CD4-positive, alpha-beta T cell (primary cell): ENCODE measurements around the gene PLA2G7. TPM values are rescaled to one million over a fixed set of nuclear protein-coding genes. Genes with fewer than 3 reads are reported as not detected.

Experiments used
- ATAC-seq: fragments of 200-7000 bp; cut with Tn5 transposase; one replicate; pipeline ENCODE4 v1.10.0; 2022; ENCODE audit warnings: mild to moderate bottlenecking; ENCODE audit not compliant: poor library complexity
- CTCF ChIA-PET: fragments of 350-600 bp; sonication (Branson Sonifier 250); formaldehyde crosslinking; loops from one replicate; lab custom pipeline; 2021; ENCODE audit warnings: antibody characterized with exemption, inconsistent platforms; lab: Charles Lee
- POLR2A ChIA-PET: fragments of 350-600 bp; sonication (Branson Sonifier 250); formaldehyde crosslinking; loops from one replicate; lab custom pipeline; 2021; ENCODE audit warnings: antibody characterized with exemption, inconsistent platforms; lab: Charles Lee
- DNase-seq, 14 experiments: peaks; one replicate each; pipeline ENCODE4 v3.0.0-alpha.2; 2013 to 2020; ENCODE audit warnings: mixed read lengths in 2 of 14
- H3K27ac ChIP-seq, 2 donors: one replicate each; pipeline versions ENCODE4 v1.5.1 to v1.7.0; 2013; ENCODE audit warnings: low read length in 2 of 2, low read depth in 1 of 2, mild to moderate bottlenecking in 1 of 2
- H3K27me3 ChIP-seq, 2 experiments: 1 replicate in 1 of 2; 2 replicates in 1 of 2; pipeline versions ENCODE4 v1.6.1 to v1.7.0; 2013; ENCODE audit warnings: low read length in 2 of 2, control low read depth in 1 of 2, mild to moderate bottlenecking in 1 of 2, moderate library complexity in 1 of 2; ENCODE audit not compliant: insufficient read depth in 2 of 2, control insufficient read depth in 1 of 2
- H3K36me3 ChIP-seq: one replicate; pipeline ENCODE4 v1.6.1; 2013; ENCODE audit warnings: low read length, control low read depth; ENCODE audit not compliant: insufficient read depth
- H3K4me1 ChIP-seq: one replicate; pipeline ENCODE4 v1.6.1; 2013; ENCODE audit warnings: low read length, control low read depth; ENCODE audit not compliant: insufficient read depth
- H3K4me3 ChIP-seq: one replicate; pipeline ENCODE4 v1.5.1; 2013; ENCODE audit warnings: mild to moderate bottlenecking, low read length, moderate library complexity
- H3K9me3 ChIP-seq, 2 experiments: 1 replicate in 1 of 2; 2 replicates in 1 of 2; pipeline versions ENCODE4 v1.6.1 to v1.7.0; 2013; ENCODE audit warnings: low read length in 2 of 2, mild to moderate bottlenecking in 2 of 2, control low read depth in 1 of 2, moderate library complexity in 1 of 2; ENCODE audit not compliant: control insufficient read depth in 1 of 2, insufficient read depth in 1 of 2
- H3K27ac Mint-ChIP-seq: one replicate; pipeline ENCODE4 v1.8.0; 2020; ENCODE audit warnings: mixed read lengths
- H3K27me3 Mint-ChIP-seq: one replicate; pipeline ENCODE4 v1.8.0; 2021; ENCODE audit warnings: mixed read lengths
- H3K36me3 Mint-ChIP-seq: one replicate; pipeline ENCODE4 v1.8.0; 2021; ENCODE audit warnings: low read depth, mixed read lengths
- H3K4me1 Mint-ChIP-seq: one replicate; pipeline ENCODE4 v1.8.0; 2021; ENCODE audit warnings: low read depth, mixed read lengths
- H3K4me3 Mint-ChIP-seq: one replicate; pipeline ENCODE4 v1.8.0; 2020; ENCODE audit warnings: mild to moderate bottlenecking, mixed read lengths
- H3K9me3 Mint-ChIP-seq: one replicate; pipeline ENCODE4 v1.8.0; 2020; ENCODE audit warnings: mixed read lengths
- intact Hi-C, 2 experiments: fragments of 100-400 bp; cut with DNase I in 1 of 2; cut with micrococcal nuclease in 1 of 2; formaldehyde crosslinking; loops; one replicate each; pipeline versions ENCODE4 v1.15.1 to v1.9.0; 2023 to 2025; cut with DNase I, micrococcal nuclease
- total RNA-seq, 174 experiments: library from RNA in 2 of 174; stranded (reverse) in 2 of 174; gene quantifications; one replicate each; pipeline ENCODE4 v1.2.3 and lab custom pipeline; 2021 to 2026
- TF ChIP-seq, protein P1 (sequence below): fragments of 200-600 bp; IDR thresholded peaks from one replicate; pipeline ENCODE4 v1.8.0; 2022; ENCODE audit warnings: antibody characterized with exemption, mild to moderate bottlenecking

Gene PLA2G7
- total RNA-seq, 2 experiments from 2014 or later, result not detected

DNA sequence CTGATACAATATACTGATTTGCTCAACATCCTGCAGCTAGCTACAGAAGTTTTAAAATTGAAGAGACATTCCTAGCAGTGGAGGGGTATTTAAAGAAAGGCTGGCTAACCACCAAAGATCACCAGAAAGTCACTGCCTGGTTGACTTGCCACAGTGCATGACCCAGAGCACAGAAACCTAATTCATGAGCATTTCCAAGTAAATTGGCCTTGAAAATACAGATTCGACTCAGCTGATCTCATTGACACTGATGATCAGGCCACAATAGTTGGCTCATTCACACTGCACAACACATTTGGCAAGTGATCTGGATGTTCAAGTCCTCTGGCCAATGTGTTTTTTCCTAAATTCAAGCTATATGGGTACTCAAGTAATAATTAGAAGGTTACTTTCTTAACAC is 60.8 kb downstream of the PLA2G7 start:
- H3K9me3 Mint-ChIP-seq, result no peaks in the 10 kb centered on the region
- H3K4me1 Mint-ChIP-seq, result no peaks in the 10 kb centered on the region
- CTCF ChIA-PET, result interaction anchor here (1.9 kb wide), 1 partner anchor 164 kb away, joined by 4 read pairs; no protein-coding TSS in a partner anchor
- H3K36me3 Mint-ChIP-seq, result no peaks in the 10 kb centered on the region
- DNase-seq (no peak), ATAC-seq (no peak)
- Histone ChIP-seq H3K27ac (no peak overlapping the region), H3K9me3 (no peaks in the 10 kb centered on the region), H3K27me3 (peaks cover 0 to 5% of the 10 kb centered on the region in 2 experiments), H3K36me3 (no peaks in the 10 kb centered on the region), H3K4me1 (no peaks in the 10 kb centered on the region), H3K4me3 (no peak overlapping the region)
- intact Hi-C loops, result no loop called here
- TF ChIP-seq, protein P1, sequence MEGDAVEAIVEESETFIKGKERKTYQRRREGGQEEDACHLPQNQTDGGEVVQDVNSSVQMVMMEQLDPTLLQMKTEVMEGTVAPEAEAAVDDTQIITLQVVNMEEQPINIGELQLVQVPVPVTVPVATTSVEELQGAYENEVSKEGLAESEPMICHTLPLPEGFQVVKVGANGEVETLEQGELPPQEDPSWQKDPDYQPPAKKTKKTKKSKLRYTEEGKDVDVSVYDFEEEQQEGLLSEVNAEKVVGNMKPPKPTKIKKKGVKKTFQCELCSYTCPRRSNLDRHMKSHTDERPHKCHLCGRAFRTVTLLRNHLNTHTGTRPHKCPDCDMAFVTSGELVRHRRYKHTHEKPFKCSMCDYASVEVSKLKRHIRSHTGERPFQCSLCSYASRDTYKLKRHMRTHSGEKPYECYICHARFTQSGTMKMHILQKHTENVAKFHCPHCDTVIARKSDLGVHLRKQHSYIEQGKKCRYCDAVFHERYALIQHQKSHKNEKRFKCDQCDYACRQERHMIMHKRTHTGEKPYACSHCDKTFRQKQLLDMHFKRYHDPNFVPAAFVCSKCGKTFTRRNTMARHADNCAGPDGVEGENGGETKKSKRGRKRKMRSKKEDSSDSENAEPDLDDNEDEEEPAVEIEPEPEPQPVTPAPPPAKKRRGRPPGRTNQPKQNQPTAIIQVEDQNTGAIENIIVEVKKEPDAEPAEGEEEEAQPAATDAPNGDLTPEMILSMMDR, result no peak
- POLR2A ChIA-PET, result interaction anchor here (0.8 kb wide), 1 partner anchor 20 kb away, joined by 4 read pairs; no protein-coding TSS in a partner anchor
- H3K27me3 Mint-ChIP-seq, result no peaks in the 10 kb centered on the region
- no peak overlapping the region for H3K27ac Mint-ChIP-seq
- no peak overlapping the region for H3K4me3 Mint-ChIP-seq

DNA sequence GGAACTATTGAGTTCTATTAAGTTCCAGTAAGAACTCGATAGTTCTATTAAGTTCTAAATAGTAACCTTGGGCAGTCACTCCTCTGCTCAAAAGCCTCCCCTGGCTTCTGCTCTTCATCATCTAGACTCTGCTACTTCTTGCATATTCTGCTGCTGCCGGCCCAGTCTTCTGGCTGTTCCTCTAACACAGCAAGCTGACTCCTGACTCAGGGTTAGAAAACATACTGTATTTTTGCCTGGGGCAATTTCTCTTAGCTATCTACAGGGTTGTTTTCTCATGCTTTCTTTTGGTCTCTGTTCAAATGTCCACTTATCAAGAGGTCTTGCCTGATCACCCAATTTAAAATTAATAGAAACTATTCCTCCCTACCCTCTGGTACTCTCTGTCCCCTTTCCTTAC is 67.8 kb downstream of the PLA2G7 start:
- Mint-ChIP-seq H3K36me3 (no peaks in the 10 kb centered on the region), H3K27me3 (peaks cover 7% of the 10 kb centered on the region), H3K27ac (no peak overlapping the region), H3K9me3 (no peaks in the 10 kb centered on the region), H3K4me1 (no peaks in the 10 kb centered on the region), H3K4me3 (no peak overlapping the region)
- CTCF ChIA-PET, result no interaction called here
- Histone ChIP-seq H3K9me3 (no peaks in the 10 kb centered on the region), H3K27me3 (peaks cover 0 to 2% of the 10 kb centered on the region in 2 experiments), H3K27ac (no peak overlapping the region), H3K36me3 (no peaks in the 10 kb centered on the region), H3K4me3 (no peak overlapping the region), H3K4me1 (no peaks in the 10 kb centered on the region)
- TF ChIP-seq, protein P1, result no peak
- intact Hi-C loops, result no loop called here
- no peak for ATAC-seq
- no peak for DNase-seq
- POLR2A ChIA-PET, result no interaction called here

DNA sequence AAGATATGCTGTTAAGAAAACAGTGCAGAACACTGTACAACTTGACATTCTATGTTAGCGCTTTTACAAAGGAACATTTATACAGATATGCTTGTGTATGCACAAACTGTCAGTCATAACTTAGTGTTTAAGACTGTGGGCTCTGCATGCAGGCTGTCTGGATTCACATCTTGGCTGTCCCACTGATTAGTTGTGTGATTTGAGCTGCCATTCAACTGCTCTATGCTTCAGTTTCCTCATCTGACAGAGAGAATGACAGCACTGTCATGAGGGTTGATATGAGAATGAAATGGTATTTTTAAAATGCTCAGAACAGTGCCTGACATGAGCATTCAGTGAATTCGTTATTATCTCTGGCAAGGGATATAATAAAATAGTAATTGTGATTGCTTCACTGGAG is 73.7 kb downstream of the PLA2G7 start:
- Histone ChIP-seq H3K4me1 (no peaks in the 10 kb centered on the region), H3K36me3 (no peaks in the 10 kb centered on the region), H3K27me3 (peaks cover 0 to 2% of the 10 kb centered on the region in 2 experiments), H3K27ac (no peak overlapping the region), H3K4me3 (no peak overlapping the region), H3K9me3 (no peaks in the 10 kb centered on the region)
- CTCF ChIA-PET, result no interaction called here
- ATAC-seq (no peak), DNase-seq (no peak)
- H3K4me1 Mint-ChIP-seq, result no peaks in the 10 kb centered on the region
- intact Hi-C loops, result no loop called here
- peaks cover 7% of the 10 kb centered on the region for H3K27me3 Mint-ChIP-seq
- H3K9me3 Mint-ChIP-seq, result no peaks in the 10 kb centered on the region
- H3K36me3 Mint-ChIP-seq, result no peaks in the 10 kb centered on the region
- H3K27ac Mint-ChIP-seq, result no peak overlapping the region
- TF ChIP-seq, protein P1, result no peak
- POLR2A ChIA-PET, result no interaction called here
- no peak overlapping the region for H3K4me3 Mint-ChIP-seq
